Measurements from ENCODE around the gene SLC31A1. TPM values are rescaled to one million over a fixed set of nuclear protein-coding genes. Genes with fewer than 3 reads are reported as not detected.

Gene SLC31A1
- total and polyA plus RNA-seq, 2 experiments from 2014 or later: 15.0 to 32.1 TPM

DNA sequence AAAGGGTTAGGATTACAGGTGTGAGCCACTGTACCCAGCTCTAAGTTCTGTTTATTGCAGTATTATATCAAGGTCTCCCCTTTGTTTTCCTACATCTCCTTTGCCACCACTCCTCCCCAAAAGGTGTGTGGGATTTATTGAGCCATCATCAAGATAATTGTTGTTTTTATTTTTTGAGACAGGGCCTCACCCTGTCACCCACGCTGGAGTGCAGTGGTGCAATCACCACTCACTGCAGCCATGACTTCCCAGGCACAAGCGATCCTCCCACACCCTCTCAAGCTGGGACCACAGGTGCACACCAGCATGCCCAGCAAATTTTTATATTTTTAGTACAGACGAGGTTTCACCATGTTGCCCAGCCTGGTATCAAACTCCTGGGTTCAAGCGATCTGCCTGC is 24.6 kb downstream of the SLC31A1 start (continued):
- TF ChIP-seq, protein P1, sequence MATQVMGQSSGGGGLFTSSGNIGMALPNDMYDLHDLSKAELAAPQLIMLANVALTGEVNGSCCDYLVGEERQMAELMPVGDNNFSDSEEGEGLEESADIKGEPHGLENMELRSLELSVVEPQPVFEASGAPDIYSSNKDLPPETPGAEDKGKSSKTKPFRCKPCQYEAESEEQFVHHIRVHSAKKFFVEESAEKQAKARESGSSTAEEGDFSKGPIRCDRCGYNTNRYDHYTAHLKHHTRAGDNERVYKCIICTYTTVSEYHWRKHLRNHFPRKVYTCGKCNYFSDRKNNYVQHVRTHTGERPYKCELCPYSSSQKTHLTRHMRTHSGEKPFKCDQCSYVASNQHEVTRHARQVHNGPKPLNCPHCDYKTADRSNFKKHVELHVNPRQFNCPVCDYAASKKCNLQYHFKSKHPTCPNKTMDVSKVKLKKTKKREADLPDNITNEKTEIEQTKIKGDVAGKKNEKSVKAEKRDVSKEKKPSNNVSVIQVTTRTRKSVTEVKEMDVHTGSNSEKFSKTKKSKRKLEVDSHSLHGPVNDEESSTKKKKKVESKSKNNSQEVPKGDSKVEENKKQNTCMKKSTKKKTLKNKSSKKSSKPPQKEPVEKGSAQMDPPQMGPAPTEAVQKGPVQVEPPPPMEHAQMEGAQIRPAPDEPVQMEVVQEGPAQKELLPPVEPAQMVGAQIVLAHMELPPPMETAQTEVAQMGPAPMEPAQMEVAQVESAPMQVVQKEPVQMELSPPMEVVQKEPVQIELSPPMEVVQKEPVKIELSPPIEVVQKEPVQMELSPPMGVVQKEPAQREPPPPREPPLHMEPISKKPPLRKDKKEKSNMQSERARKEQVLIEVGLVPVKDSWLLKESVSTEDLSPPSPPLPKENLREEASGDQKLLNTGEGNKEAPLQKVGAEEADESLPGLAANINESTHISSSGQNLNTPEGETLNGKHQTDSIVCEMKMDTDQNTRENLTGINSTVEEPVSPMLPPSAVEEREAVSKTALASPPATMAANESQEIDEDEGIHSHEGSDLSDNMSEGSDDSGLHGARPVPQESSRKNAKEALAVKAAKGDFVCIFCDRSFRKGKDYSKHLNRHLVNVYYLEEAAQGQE (IDR thresholded peaks at IDR 0.05; ENCODE audit: unreplicated experiment): no peak
- TF ChIP-seq ZNF331 (CRISPR knock-in tag; IDR thresholded peaks at IDR 0.05; ENCODE audit: low read depth) (no peak), ZNF114 (CRISPR knock-in tag; IDR thresholded peaks at IDR 0.05) (no peak)

DNA sequence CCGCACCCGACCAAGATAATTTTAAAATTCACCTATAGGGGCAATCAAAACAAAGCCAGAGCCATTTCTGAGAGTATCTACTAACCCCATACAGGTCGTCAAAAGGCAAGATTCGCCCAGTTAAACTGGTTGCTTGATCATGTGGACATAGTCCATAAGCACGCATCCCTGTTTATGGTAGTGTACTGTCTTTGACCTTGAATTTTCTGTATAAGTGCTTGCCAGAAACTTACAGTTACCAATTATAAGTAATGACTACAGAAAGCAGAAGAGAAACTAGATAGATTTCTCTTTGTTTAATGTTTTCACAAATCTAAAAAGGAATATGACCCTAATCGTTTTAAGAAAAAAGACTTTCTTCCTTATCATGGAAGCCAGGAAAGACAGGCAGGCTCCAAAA is 25.6 kb downstream of the SLC31A1 start:
- H3K27me3 ChIP-seq (ENCODE audit: insufficient read depth): no peaks in the 10 kb centered on the region
- no peak overlapping the region for H3K27ac ChIP-seq (ENCODE audit: low read depth)
- peaks cover 9% of the 10 kb centered on the region; the same call in 2 of the 3 replicates for H3K9me3 Mint-ChIP-seq
- H4K20me1 ChIP-seq (replicated peaks; ENCODE audit: insufficient read depth): peaks cover 17% of the 10 kb centered on the region; the same call in 1 of the 2 replicates
- no peaks in the 10 kb centered on the region for H3F3A ChIP-seq (replicated peaks; ENCODE audit: low read depth)
- H3K4me1 Mint-ChIP-seq: no peaks in the 10 kb centered on the region; the same call in 2 of the 3 replicates
- DNase-seq (ENCODE audit: low spot score) (no peak), ATAC-seq (no peak)
- H3K4me3 Mint-ChIP-seq: no peak overlapping the region
- no peaks in the 10 kb centered on the region; the same call in 1 of the 2 replicates for H3K79me2 ChIP-seq (replicated peaks; ENCODE audit: insufficient read depth)
- no peak overlapping the region for H3K4me3 ChIP-seq
- no peaks in the 10 kb centered on the region for H3K36me3 ChIP-seq (ENCODE audit: insufficient read depth)
- no peak overlapping the region for H3K4me2 ChIP-seq
- peaks cover 3% of the 10 kb centered on the region for H3K27me3 Mint-ChIP-seq (ENCODE audit: insufficient read depth, low read depth, poor library complexity)
- no peak overlapping the region for H2AFZ ChIP-seq
- no peaks in the 10 kb centered on the region for H3K9me2 ChIP-seq (ENCODE audit: insufficient read depth)
- H3K27ac Mint-ChIP-seq: no peak overlapping the region
- peaks cover 18% of the 10 kb centered on the region for H3K36me3 Mint-ChIP-seq (ENCODE audit: low read depth)
- H3K4me1 ChIP-seq (ENCODE audit: insufficient read depth): no peaks in the 10 kb centered on the region
- TF ChIP-seq CREB1 (CRISPR knock-in tag; IDR thresholded peaks at IDR 0.05; ENCODE audit: low read depth): no peak
- no peak for TF ChIP-seq ZNF114 (CRISPR knock-in tag; IDR thresholded peaks at IDR 0.05)
- TF ChIP-seq POLR2AphosphoS5 (IDR thresholded peaks at IDR 0.05; ENCODE audit: low read depth): no peak
- TF ChIP-seq EZH2phosphoT487 (IDR thresholded peaks at IDR 0.05; ENCODE audit: unreplicated experiment): no peak
- no peak for TF ChIP-seq NANOG (IDR thresholded peaks at IDR 0.05; ENCODE audit: borderline replicate concordance)
- TF ChIP-seq, protein P2, sequence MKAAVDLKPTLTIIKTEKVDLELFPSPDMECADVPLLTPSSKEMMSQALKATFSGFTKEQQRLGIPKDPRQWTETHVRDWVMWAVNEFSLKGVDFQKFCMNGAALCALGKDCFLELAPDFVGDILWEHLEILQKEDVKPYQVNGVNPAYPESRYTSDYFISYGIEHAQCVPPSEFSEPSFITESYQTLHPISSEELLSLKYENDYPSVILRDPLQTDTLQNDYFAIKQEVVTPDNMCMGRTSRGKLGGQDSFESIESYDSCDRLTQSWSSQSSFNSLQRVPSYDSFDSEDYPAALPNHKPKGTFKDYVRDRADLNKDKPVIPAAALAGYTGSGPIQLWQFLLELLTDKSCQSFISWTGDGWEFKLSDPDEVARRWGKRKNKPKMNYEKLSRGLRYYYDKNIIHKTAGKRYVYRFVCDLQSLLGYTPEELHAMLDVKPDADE (IDR thresholded peaks at IDR 0.05): no peak
- TF ChIP-seq STAT1 (IDR thresholded peaks at IDR 0.05; ENCODE audit: unreplicated experiment): no peak
- TF ChIP-seq, protein P1 (IDR thresholded peaks at IDR 0.05; ENCODE audit: unreplicated experiment): no peak
- TF ChIP-seq, protein P3, sequence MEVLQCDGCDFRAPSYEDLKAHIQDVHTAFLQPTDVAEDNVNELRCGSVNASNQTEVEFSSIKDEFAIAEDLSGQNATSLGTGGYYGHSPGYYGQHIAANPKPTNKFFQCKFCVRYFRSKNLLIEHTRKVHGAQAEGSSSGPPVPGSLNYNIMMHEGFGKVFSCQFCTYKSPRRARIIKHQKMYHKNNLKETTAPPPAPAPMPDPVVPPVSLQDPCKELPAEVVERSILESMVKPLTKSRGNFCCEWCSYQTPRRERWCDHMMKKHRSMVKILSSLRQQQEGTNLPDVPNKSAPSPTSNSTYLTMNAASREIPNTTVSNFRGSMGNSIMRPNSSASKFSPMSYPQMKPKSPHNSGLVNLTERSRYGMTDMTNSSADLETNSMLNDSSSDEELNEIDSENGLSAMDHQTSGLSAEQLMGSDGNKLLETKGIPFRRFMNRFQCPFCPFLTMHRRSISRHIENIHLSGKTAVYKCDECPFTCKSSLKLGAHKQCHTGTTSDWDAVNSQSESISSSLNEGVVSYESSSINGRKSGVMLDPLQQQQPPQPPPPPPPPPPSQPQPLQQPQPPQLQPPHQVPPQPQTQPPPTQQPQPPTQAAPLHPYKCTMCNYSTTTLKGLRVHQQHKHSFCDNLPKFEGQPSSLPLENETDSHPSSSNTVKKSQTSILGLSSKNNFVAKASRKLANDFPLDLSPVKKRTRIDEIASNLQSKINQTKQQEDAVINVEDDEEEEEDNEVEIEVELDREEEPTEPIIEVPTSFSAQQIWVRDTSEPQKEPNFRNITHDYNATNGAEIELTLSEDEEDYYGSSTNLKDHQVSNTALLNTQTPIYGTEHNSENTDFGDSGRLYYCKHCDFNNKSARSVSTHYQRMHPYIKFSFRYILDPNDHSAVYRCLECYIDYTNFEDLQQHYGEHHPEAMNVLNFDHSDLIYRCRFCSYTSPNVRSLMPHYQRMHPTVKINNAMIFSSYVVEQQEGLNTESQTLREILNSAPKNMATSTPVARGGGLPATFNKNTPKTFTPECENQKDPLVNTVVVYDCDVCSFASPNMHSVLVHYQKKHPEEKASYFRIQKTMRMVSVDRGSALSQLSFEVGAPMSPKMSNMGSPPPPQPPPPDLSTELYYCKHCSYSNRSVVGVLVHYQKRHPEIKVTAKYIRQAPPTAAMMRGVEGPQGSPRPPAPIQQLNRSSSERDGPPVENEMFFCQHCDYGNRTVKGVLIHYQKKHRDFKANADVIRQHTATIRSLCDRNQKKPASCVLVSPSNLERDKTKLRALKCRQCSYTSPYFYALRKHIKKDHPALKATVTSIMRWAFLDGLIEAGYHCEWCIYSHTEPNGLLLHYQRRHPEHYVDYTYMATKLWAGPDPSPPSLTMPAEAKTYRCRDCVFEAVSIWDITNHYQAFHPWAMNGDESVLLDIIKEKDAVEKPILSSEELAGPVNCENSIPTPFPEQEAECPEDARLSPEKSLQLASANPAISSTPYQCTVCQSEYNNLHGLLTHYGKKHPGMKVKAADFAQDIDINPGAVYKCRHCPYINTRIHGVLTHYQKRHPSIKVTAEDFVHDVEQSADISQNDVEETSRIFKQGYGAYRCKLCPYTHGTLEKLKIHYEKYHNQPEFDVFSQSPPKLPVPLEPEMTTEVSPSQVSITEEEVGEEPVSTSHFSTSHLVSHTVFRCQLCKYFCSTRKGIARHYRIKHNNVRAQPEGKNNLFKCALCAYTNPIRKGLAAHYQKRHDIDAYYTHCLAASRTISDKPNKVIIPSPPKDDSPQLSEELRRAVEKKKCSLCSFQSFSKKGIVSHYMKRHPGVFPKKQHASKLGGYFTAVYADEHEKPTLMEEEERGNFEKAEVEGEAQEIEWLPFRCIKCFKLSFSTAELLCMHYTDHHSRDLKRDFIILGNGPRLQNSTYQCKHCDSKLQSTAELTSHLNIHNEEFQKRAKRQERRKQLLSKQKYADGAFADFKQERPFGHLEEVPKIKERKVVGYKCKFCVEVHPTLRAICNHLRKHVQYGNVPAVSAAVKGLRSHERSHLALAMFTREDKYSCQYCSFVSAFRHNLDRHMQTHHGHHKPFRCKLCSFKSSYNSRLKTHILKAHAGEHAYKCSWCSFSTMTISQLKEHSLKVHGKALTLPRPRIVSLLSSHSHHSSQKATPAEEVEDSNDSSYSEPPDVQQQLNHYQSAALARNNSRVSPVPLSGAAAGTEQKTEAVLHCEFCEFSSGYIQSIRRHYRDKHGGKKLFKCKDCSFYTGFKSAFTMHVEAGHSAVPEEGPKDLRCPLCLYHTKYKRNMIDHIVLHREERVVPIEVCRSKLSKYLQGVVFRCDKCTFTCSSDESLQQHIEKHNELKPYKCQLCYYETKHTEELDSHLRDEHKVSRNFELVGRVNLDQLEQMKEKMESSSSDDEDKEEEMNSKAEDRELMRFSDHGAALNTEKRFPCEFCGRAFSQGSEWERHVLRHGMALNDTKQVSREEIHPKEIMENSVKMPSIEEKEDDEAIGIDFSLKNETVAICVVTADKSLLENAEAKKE (CRISPR knock-in tag; IDR thresholded peaks at IDR 0.05): no peak

All from GM23338 (cell line).